HG03103 (cell line): ENCODE results near the gene RAB36.

Source experiments
- ATAC-seq: cut with Tn5 transposase; IDR thresholded peaks from one replicate; pipeline ENCODE4 v1.9.1; 2021; ENCODE audit warnings: low read depth; ENCODE audit not compliant: unreplicated experiment

The RAB36 gene

GRCh38 chr22:23120415-23120899, 24.8 kb upstream of the RAB36 start:
- no peak for ATAC-seq

GRCh38 chr22:23121000-23121421, 24.3 kb upstream of the RAB36 start:
- no peak for ATAC-seq

GRCh38 chr22:23121424-23121823, 23.9 kb upstream of the RAB36 start:
- ATAC-seq, result no peak

GRCh38 chr22:23122216-23122957, 22.9 kb upstream of the RAB36 start:
- no peak for ATAC-seq

- ATAC-seq, result no peak
Measured at GRCh38 chr22:23122992-23123803, 22.1 kb upstream of the RAB36 start.

GRCh38 chr22:23123804-23124254, 21.4 kb upstream of the RAB36 start:
- no peak for ATAC-seq

- no peak for ATAC-seq
Measured at GRCh38 chr22:23124611-23125511, 20.4 kb upstream of the RAB36 start.

GRCh38 chr22:23125512-23126103, 19.7 kb upstream of the RAB36 start:
- no peak for ATAC-seq

- no peak for ATAC-seq
Measured at GRCh38 chr22:23126165-23127054, 18.9 kb upstream of the RAB36 start.

GRCh38 chr22:23127055-23127756, 18.1 kb upstream of the RAB36 start:
- no peak for ATAC-seq

GRCh38 chr22:23127788-23128187, 17.5 kb upstream of the RAB36 start:
- ATAC-seq, result no peak

GRCh38 chr22:23128269-23129108, 16.8 kb upstream of the RAB36 start:
- ATAC-seq, result no peak

GRCh38 chr22:23129149-23129548, 16.1 kb upstream of the RAB36 start:
- ATAC-seq, result no peak

- no peak for ATAC-seq
Measured at GRCh38 chr22:23130697-23131096, 14.6 kb upstream of the RAB36 start.

GRCh38 chr22:23131931-23132330, 13.3 kb upstream of the RAB36 start:
- ATAC-seq, result no peak

GRCh38 chr22:23132376-23133091, 12.7 kb upstream of the RAB36 start:
- ATAC-seq, result no peak

GRCh38 chr22:23133922-23134321, 11.4 kb upstream of the RAB36 start:
- no peak for ATAC-seq
